Measurements from ENCODE around the gene SFTPB.
"Not testable (repeated sequence)": the region's sequence is repeated elsewhere in the genome, so short reads cannot be mapped to it uniquely, and the experiment has no call there.

Gene SFTPB

DNA sequence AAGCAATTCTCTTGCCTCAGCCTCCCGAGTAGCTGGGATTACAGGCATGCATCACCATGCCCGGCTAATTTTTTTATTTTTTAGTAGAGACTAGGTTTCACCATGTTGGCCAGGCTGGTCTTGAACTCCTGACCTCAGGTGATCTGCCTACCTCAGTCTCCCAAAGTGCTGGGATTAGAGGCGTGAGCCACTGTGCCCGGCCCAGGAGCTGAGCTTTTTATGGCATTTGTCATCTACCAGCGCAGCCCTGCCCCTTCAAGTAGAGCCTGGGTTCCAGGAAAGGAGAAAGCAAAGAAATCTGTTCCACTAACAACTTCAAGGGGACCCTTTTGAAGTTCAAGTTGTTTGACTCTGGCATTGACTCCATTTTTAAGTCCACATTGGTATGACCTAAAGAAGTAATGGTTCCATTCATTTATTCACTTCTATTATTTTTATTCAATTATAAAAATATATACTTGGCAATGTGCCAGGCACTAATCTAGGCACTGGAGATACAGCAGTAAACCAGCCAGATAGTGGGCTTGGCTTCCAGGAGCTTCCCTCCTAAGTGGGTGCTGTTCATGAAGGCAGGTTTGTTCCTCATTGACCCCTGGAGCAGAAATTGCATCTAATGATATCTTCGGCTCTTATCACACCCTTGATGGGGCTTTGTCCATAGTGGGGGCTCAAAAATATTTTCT is 8.0 kb upstream of the SFTPB start:
- no peak for DNase-seq (ENCODE audit: low spot score)

DNA sequence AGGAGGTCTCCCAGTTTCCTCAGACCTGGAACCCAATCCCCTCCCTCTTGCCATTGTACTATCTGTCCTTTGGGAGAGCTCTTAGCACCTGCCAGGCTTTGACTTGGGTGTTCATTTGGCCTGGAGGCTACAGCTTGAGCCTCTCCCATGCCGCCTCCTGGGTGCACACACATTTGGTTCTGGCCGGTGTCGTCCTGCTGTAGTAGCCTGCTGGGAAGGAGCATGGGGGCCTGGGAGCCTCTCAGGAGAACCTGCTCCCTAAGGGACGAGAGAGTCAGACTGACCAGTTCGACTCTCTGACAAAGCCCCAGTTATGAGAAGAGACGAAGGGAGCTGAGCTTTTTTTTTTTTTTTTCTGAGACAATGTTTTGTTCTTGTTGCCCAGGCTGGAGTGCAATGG is 7.4 kb upstream of the SFTPB start:
- DNase-seq (ENCODE audit: low spot score), result no peak

DNA sequence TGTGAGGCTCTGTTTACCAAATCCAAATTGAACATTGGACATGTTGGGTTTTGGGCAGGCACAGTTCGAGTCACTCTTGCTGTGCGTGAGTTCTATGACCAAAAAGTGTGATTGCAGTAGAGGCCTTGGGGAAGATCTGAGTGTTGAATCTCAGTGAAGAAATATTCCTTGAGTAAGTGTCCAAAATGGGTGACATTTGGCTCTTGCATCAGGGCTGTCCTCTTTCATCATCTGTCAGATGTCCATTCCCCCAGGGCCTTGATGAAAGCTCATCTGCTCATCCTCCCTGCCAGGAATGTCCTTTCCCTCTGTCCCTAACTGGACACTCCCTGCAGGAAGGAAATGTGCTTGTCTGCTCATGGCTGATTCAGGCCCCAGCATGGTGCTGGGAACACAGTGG is 6.4 kb upstream of the SFTPB start:
- no peak for DNase-seq (ENCODE audit: low spot score)

DNA sequence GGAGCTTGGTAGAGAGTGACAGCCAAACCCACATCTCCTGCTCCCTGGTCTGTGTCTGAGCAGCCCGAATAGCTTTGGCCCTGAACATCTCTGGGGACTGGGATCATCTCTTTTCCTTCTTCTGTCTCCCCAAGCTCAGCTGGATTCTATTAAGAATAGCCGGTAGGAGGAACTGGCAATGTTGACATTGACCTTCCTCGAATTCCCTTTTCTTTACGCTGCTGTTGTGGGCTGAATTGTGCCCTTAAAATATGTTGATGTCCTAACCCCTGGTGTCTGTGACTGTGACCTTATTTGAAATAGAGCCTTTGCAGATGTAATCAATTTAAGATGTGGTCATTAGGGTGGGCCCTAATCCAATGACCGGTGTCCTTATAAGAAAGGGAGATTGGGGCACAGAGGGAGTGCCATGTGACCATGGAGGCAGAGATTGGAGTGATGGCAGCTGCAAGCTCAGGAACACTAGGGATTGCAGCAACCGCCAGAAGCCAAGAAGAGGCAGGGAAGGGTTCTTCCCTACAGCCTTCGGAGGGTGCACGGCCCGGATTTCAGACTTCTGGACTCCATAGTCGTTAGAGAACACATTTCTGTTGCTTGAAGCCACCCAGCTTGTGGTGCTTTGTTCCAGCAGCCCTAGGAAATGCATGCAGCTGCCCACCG is 5.8 kb upstream of the SFTPB start:
- DNase-seq (ENCODE audit: low spot score), result no peak

DNA sequence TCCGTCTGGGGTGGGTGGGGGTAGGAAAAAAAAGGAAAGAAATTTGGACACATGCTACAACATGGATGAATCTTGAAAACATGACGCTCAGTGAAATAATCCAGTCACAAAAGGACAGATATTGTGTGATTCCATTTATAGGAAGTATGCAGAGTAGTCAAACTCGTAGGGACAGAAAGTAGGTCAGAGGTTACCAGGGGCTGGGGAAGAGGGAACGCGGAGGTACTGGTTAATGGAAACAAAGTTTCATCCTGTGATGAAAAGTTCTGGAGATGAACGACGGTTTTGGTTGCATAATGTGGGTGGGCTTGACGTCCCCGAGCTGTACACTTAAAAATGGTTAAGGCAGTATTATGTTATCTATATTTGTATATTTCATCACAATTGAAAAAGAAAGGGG is 4.5 kb upstream of the SFTPB start:
- no peak for DNase-seq (ENCODE audit: low spot score)

DNA sequence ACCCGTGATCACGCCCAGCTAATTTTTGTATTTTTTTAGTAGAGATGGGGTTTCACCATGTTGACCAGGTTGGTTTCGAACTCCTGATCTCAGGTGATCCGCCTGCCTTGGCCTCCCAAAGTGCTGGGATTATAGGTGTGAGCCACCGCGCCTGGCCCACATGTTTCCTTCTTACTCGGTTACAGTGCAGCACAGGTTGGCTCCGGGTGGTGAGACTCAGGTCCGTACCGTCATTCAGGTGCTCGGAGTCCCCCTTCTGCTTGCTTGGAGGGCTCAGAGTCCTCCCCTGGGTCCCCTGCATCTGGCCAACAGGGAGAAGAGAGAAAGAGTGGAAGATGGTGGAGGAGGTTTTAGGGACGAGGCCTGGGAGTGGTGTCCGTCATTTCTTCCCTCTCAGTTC is 2.4 kb upstream of the SFTPB start:
- not testable (repeated sequence) for DNase-seq (ENCODE audit: low spot score)

DNA sequence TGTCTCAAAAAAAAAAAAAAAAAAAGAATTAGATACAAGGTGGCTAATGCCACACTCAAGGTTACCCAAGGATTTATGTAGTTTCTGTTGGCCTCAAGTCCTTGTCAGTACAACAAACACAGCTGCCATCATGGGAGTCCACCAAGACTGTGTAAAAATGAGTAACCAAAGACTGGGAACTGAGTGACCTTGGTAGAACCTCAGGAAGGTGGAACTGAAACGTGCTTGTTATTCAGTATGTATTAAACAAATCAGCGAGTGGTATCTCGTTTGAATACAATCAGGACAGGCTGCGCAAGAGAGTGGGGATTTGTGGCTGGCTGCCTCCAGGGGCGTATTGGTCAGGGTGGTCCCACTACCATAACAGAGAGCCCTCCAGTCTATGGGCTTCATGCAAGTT is 1.6 kb upstream of the SFTPB start:
- no peak for DNase-seq (ENCODE audit: low spot score)

DNA sequence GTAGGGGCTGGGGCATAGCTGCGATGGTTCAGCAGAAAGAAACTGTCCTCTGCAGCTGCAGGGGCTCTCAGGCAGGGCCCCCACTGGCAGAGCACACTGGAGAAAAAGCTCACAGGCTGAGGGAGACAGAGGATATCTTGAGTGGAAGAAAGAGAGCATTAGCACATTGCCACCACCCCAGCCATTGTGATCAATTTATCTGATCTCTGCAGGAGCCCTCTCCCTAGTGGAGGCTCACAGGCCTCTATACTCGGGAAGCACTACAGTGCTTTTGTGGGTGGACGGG is 801 bp upstream of the SFTPB start:
- DNase-seq (ENCODE audit: low spot score), result no peak

DNA sequence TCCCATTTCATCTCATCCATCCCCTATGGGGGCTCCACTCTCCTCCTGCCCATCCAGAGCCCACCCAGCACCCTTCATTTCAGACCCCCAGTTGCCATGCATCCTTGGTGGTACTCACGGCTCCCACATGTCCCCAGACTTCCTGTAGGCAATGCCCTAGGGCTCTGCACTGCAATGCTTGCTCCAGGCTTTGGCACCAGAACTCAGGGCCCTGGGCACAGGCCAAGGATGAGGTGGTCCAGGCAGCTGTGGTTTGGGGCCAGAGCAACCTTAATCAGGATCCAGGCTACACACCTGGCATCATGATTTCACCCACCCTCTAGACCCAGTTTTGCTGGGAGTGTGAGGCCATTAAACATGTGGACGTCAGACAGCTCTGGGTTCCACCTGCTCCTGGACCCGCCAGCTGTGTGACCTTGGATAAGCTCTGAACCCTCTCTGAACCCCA is 414 bp downstream of the SFTPB start:
- no peak for DNase-seq (ENCODE audit: low spot score)

DNA sequence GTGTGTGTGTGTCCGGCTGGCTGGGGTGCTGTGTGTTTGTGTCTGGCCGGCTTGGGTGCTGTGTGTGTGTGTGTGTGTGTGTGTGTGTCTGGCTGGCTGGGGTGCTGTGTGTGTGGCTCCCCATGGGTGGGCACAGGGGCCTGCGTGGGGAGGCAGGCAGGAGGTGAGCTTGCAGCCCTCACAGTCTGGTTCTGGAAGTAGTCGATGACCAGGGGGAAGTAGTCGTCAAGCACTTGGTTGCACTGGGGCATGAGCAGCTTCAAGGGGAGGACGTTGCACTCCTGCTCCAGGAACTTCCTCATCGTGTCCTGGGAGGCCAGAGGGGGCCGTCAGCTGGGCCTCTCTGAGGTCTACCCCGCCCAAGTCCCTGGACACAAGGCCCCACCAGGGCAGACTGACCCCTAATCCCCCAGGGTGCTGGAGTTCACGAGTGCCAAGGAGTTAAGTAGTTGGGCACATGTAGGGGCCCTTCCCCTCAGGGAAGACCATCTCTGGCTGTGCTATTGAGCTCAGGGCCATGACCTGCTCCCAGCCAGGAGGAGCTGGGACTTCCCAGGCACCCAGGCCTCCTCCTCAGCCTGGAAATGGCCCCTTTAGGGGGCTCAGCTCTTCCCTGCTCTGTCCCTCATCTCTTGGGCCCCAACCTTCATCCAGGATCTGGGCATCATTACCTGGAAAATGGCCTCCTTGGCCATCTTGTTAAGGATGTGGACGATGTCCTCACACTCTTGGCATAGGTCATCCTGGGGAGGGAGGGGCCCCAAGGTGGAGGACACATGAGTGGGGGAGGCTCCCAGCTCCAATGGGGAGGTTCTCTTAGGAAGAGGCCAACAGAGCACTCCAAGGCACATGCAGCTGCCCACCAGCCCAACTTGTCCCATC is 1.3 kb downstream of the SFTPB start:
- peak; percentile 51 for DNase-seq (ENCODE audit: low spot score)

DNA sequence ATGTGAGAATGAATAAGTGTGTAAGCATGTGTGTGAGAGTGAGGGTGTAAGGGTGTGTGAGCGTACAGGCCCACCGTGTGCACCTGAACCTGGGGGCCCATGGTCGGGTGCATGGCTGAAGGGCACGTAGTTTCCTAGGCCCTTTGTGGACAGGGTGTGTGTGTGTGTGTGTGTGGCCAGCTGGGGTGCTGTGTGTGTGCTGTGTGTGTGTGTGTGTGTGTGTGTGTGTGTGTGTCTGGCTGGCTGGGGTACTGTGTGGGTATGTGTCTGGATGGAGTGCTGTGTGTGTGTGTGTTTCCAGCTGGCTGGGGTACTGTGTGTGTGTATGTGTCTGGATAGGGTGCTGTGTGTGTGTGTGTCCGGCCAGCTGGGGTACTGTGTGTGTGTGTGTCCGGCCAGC is 2.0 kb downstream of the SFTPB start:
- no peak for DNase-seq (ENCODE audit: low spot score)

DNA sequence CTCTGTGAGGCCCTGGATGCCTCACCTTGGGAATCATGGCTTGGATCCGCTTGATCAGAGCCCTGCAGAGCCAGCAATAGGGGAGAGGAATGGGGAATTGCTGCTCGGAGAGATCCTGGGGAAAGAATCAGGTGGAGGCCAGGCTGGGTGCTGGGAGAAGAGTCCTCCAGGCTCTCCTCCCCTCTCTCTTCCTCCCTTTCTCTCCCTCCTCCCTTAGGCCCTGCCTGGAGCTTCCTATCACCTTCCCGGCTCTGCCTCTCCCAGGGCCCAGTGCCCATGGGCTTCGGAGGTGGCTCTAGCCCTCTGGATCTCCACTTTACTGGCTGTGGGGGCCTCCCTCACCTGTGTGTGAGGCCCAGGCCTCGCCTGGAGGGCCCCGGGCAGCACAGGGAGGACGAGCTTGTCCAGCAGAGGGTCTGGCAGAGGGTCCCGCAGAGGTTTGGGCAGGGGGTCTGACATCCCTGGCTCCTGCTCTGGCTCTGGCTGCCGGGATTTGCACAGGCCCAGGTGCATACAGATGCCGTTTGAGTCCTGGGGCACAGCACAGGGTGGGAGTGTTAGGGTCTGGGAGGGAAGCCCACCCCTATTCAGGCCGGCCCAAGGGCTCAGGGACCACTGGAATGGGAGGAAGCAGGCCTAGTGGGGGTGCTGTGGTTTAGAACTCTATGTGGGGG is 2.6 kb downstream of the SFTPB start:
- DNase-seq (ENCODE audit: low spot score), result no peak

DNA sequence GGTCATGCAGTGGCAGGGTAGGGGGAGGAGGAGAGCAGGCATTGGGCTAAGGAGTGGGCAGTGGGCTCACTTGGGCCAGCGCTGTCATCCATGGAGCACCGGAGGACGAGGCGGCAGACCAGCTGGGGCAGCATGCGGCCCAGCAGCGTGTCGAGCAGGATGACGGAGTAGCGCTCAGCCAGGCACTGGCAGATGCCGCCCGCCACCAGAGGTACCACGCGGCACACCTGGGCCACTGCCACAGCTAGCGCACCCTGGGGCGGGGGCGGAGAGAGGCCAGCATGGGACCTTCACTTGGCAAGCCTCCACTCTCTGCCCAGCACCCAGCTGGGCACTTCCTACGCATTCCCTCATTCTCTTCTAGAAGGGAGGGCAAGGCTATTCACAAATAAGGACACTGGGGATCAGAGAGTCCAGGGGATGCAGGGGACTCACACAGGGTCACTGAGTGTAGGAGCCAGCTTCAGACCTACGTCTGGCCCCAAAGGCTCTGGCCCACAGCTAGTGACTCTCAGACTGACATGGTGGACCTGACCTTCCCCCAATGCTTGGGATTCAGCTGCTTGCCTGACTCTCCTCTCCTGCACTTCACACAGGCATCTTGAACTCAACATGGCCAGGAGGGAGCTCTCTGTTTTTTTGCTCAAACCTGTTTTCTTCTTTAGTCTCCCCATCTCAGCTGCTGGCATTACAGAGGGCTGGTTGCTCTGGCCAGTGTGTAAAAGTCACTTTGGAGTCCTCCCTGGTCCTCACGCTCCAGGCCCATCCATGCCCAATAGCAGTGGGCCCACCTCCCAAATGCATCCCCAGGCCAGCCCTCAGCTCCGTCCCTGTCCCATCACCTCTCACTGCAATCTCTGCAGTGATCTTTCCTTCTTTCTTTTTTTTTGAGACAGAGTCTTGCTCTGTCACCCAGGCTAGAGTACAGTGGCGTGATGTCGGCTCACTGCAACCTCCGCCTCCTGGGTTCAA is 4.1 kb downstream of the SFTPB start:
- DNase-seq (ENCODE audit: low spot score), result no peak

DNA sequence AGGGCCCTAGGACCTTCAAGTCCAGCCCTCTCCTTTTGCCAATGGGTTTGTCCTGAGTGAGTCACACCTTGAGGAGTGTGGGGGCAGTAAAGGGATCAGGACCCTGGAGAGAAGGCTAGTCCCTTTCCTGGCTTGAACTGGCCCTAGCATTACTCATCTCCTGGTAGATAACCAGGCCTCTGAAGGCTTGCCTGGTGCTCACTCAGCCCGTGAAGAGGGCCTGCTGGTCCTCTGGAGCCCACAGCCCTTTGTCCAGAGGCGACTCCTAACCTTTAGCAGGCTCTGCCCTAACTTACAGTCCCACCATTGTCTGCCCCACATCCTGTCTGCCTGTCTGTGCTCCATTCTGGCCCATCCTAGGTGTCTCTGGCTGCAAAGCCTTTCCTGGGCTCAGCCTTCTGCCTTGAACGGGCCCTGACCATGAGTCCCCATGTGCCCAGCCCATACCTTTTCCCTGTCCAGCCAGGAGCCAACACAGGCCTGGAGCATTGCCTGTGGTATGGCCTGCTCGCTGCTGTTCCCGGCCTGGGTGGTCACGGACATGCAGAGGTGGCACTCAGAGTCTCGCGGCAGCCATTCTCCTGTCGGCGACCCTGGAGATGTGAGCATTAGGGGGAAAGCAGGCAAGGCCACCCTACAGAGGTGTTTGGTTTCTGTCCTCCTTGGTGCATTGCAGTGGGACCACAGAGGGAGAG is 5.0 kb downstream of the SFTPB start:
- DNase-seq (ENCODE audit: low spot score), result no peak

DNA sequence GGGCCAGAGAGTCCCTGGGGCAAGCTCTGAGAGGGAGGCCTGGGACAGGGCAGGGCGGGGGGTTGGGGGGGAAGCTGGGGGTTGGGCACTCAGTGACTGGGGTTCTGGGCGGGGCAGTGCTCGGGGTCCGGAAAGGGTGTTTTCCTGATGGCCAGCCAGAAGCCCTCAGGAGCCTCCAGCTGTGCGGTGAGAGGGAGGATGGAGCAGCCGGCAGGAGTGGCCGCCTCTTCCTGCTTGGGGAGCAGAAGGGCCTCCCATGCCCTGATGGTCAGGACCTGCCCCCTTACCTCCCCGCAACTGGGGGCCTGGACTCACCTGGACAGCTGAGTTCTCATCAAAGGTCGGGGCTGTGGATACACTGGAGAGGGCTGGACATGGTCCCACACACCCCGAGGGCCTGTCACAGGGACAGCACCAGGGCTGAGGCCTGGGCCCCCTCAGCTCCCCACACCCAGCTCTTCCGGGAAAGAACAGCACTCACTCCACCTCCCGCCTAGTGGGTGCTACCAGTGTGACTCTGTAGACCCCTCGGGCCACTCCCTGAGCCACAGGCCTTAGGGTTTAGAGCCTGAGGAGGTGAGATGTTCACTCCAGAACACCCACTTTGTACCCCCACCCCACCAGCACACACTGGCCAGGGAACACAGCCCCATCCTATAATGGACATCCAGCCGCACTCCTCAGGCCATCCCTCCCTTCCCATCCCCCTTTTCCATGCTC is 6.7 kb downstream of the SFTPB start:
- DNase-seq (ENCODE audit: low spot score), result no peak

DNA sequence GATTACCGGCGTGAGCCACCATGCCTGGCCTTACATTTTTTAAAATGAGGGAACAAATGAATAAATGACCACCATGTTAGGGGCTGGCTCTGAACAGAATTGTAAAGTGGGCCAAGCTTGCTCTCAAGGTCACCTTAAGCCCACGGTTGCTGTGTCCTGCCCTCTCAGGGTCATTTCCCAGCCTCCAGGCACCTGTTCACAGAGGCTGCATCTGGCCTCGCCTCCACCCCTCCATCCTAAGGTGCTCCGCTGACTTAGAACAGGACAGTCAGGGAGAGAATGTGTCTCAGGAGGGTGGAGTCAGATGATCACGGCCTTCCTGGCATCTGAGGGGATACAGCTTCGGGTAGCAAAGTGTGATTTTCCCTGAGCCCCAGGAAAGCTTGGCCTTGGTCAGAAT is 7.3 kb downstream of the SFTPB start:
- DNase-seq (ENCODE audit: low spot score), result no peak

DNA sequence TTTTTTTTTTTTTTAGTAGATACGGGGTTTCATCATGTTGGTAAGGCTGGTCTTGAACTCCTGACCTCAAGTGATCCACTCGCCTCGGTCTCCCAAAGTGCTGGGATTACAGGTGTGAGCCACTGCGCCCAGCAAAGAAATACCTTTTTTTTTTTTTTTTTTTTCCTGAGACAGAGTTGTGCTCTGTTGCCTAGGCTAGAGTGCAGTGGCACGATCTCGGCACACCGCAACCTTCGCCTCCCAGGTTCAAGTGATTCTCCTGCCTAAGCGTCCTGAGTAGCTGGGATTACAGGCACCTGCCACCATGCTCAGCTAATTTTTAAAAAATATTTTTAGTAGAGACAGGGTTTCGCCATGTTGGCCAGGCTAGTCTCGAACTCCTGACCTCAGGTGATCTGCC is 7.7 kb downstream of the SFTPB start:
- DNase-seq (ENCODE audit: low spot score), result not testable (repeated sequence)

DNA sequence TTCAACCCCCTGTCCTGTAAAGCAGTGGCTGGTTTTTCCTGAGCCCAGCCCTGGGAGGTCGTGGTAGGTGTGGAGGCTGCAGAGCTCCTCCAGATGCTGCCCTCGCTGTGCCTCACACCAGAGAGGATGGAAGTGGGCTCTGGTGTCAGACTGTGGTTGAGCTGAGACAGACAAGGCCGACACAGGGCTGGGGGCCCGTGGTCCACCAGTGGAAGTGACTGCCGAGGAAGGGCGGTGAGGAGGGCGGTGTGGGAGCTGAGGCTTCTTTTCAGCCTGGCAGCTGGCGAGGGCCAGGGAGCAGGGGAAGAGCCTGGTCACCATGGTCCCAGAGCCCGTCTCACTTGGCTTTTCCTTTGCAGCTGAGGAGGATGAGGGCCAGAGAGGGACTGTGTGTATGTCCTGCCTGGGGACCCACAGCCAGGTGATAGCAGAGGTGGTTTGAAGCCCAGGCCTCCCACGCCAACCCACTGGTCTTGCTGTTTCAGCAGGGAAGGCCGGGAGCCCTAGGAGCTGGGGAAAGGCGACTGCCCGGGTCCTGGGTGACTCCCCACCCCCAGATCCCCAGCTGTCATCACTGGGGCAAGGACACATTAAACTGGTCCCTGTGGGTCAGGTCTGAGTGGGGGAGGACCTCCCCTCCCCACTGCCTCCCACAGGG is 8.5 kb downstream of the SFTPB start:
- DNase-seq (ENCODE audit: low spot score), result no peak

DNA sequence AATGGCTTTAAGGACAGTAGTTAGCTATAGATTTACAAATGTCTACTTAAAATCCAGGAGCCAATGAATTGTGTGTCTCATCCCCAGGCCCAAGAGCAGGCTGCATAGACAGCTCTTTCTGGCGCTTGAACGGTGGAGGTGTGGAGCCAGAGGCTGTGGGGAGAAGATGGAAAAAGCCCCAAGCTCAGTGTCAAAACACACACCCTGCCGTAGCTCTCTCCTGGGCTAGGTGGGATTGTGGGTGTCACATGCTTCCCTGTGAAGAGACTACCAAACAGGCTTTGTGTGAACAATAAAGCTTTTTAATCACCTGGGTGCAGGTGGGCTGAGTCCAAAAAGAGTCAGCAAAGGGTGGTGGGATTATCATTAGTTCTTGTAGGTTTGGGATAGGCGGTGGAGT is 10.6 kb downstream of the SFTPB start:
- not testable (repeated sequence) for DNase-seq (ENCODE audit: low spot score)

DNA sequence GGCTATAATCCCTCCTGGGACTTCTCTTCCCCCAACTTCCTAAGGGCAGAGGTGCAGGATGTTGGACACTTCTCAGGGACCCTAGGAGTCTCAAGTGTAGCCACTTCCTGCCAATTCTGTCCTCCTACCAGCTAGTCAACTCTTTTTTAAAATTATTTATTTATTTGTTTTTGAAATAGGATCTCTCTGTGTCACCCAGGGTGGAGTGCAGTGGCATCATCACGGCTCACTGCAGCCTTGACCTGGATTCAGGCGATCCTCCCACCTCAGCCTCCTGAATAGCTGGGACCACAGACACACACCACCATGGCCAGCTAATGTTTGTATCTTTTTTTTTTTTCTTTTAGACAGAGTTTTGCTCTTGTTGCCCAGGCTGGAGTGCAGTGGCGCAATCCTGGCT is 11.5 kb downstream of the SFTPB start:
- DNase-seq (ENCODE audit: low spot score), result no peak

All from globus pallidus (tissue), 1 donor.